GM19043 (cell line): ENCODE data around the gene TAMALIN.
"Not testable (repeated sequence)": the region's sequence is repeated elsewhere in the genome, so short reads cannot be mapped to it uniquely, and the experiment has no call there.

Experiments used
- ATAC-seq: cut with Tn5 transposase; IDR thresholded peaks from one replicate; pipeline ENCODE4 v1.9.1; 2021; ENCODE audit warnings: low read depth; ENCODE audit not compliant: unreplicated experiment

TAMALIN gene

GRCh38 chr12:52006726-52007157 lies at the start of gene TAMALIN:
TSS of gene TAMALIN (plus strand) at chr12:52006946. CDS start at chr12:52007020, 74 bp downstream.
- ATAC-seq: no peak

GRCh38 chr12:51958542-51958941 lies 48.2 kb upstream of the TAMALIN start:
- ATAC-seq: no peak

GRCh38 chr12:51959211-51959610 lies 47.5 kb upstream of the TAMALIN start:
- no peak for ATAC-seq

GRCh38 chr12:51959921-51960320 lies 46.8 kb upstream of the TAMALIN start:
- ATAC-seq: no peak

GRCh38 chr12:51960488-51960887 lies 46.3 kb upstream of the TAMALIN start:
- no peak for ATAC-seq

GRCh38 chr12:51960890-51961289 lies 45.9 kb upstream of the TAMALIN start:
- ATAC-seq: no peak

GRCh38 chr12:51961834-51962233 lies 44.9 kb upstream of the TAMALIN start:
- no peak for ATAC-seq

- no peak for ATAC-seq
These were observed 44.0 kb upstream of the TAMALIN start for GRCh38 chr12:51962737-51963136.

GRCh38 chr12:51963477-51963876 lies 43.3 kb upstream of the TAMALIN start:
- ATAC-seq: no peak

- no peak for ATAC-seq
These were observed 37.1 kb upstream of the TAMALIN start for GRCh38 chr12:51969643-51970042.

GRCh38 chr12:51970904-51971646 lies 35.7 kb upstream of the TAMALIN start:
- ATAC-seq: peak; percentile 89

- ATAC-seq: peak; percentile 44
These were observed 34.9 kb upstream of the TAMALIN start for GRCh38 chr12:51971679-51972421.

GRCh38 chr12:51972422-51972812 lies 34.3 kb upstream of the TAMALIN start:
- ATAC-seq: no peak

- no peak for ATAC-seq
These were observed 33.9 kb upstream of the TAMALIN start for GRCh38 chr12:51972849-51973273.

GRCh38 chr12:51973560-51973959 lies 33.2 kb upstream of the TAMALIN start:
- no peak for ATAC-seq

GRCh38 chr12:51974646-51975045 lies 32.1 kb upstream of the TAMALIN start:
- no peak for ATAC-seq

GRCh38 chr12:51975196-51975595 lies 31.6 kb upstream of the TAMALIN start:
- no peak for ATAC-seq

GRCh38 chr12:51976376-51977160 lies 30.2 kb upstream of the TAMALIN start:
- no peak for ATAC-seq

GRCh38 chr12:51977320-51977753 lies 29.4 kb upstream of the TAMALIN start:
- no peak for ATAC-seq

- ATAC-seq: not testable (repeated sequence)
These were observed 27.4 kb upstream of the TAMALIN start for GRCh38 chr12:51979306-51979705.
